ENCODE results near the gene RAB42. TPM values are rescaled to one million over a fixed set of nuclear protein-coding genes. Genes with fewer than 3 reads are reported as not detected.

Gene RAB42
- total RNA-seq, 4 donors from 2014 or later = 1.8 to 6.6 (median 4.6) TPM

DNA sequence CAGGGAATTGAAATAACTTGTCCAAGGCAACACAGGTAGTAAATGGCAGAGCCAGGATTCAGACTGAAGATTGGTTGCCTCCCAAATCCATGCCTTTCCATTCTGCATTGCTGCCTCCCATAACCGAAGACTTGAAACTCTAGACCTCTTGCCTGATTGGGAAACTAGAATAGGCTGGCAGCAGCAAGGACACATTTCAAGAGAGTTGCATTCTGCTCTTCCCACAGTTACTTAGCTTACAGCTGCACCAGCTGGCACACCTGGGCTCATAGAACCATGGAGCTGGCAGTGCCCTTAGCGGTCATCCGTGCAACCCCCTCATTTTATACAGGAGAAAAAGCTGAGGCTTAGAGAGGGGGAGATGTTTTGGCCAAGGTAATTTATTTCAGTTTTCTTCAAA, 31.2 kb upstream of the RAB42 start:
- H3K4me3 ChIP-seq = no peak overlapping the region
- DNase-seq = no peak

DNA sequence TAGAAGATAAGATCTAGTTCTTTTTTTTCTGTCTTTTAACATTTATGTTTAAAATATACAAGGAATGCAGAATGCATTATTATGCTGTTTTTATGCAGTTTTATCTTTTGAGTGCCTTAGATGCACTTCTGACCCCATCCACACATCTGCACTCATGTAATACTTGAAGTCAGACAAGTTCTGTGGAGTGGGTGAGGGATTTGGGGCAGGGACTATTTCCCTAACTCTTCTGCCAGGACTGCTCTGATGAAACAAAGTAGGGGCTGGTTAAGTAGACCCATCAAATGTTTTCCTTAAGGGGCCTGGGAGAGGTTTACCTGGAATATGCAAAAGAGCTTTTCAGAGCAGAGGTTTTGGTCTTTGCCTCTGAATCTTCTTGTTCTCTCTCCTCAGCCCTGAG, 27.8 kb upstream of the RAB42 start:
- no peak for TF ChIP-seq POLR2A (IDR thresholded peaks at IDR 0.05)
- TF ChIP-seq, protein P1, sequence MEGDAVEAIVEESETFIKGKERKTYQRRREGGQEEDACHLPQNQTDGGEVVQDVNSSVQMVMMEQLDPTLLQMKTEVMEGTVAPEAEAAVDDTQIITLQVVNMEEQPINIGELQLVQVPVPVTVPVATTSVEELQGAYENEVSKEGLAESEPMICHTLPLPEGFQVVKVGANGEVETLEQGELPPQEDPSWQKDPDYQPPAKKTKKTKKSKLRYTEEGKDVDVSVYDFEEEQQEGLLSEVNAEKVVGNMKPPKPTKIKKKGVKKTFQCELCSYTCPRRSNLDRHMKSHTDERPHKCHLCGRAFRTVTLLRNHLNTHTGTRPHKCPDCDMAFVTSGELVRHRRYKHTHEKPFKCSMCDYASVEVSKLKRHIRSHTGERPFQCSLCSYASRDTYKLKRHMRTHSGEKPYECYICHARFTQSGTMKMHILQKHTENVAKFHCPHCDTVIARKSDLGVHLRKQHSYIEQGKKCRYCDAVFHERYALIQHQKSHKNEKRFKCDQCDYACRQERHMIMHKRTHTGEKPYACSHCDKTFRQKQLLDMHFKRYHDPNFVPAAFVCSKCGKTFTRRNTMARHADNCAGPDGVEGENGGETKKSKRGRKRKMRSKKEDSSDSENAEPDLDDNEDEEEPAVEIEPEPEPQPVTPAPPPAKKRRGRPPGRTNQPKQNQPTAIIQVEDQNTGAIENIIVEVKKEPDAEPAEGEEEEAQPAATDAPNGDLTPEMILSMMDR (IDR thresholded peaks at IDR 0.05) = no peak
- H3K9me3 ChIP-seq = no peaks in the 10 kb centered on the region
- peaks cover 0 to 97% (median 3%) of the 10 kb centered on the region in 3 donors for H3K36me3 ChIP-seq
- no peaks in the 10 kb centered on the region for H3K4me1 ChIP-seq
- no peak overlapping the region for H3K4me3 ChIP-seq
- no peaks in the 10 kb centered on the region for H3K27me3 ChIP-seq
- no peak for DNase-seq
- no peak overlapping the region for H3K27ac ChIP-seq

More for the DNA sequence above, 31.2 kb upstream of the RAB42 start:
- no peaks in the 10 kb centered on the region for H3K9me3 ChIP-seq
- TF ChIP-seq POLR2A (IDR thresholded peaks at IDR 0.05) = no peak
- TF ChIP-seq, protein P1 (IDR thresholded peaks at IDR 0.05) = no peak
- H3K27ac ChIP-seq = no peak overlapping the region
- no peaks in the 10 kb centered on the region for H3K4me1 ChIP-seq
- H3K36me3 ChIP-seq = peaks cover 0 to 95% (median 3%) of the 10 kb centered on the region in 3 donors
- no peaks in the 10 kb centered on the region for H3K27me3 ChIP-seq

DNA sequence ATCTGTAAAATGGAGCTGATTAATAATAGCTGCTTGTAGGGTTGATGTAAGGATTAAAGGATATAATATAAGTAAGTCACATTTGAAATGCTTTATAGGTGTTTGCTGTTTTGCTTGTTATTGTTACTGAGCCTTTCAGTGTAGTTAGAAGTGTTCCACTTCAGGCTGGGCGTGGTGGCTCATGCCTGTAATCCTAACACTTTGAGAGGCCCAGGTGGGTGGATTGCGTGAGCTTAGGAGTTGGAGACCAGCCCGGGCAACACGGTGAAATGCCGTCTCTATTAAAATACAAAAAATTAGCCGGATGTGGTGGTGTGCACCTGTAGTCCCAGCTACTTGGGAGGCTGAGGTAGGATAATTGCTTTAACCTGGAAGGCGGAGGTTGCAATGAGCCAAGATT, 27.0 kb upstream of the RAB42 start:
- Histone ChIP-seq H3K27ac (no peak overlapping the region), H3K4me3 (no peak overlapping the region), H3K4me1 (no peaks in the 10 kb centered on the region), H3K36me3 (peaks cover 0 to 95% (median 3%) of the 10 kb centered on the region in 3 donors), H3K27me3 (no peaks in the 10 kb centered on the region), H3K9me3 (no peaks in the 10 kb centered on the region)
- DNase-seq = no peak
- TF ChIP-seq POLR2A (IDR thresholded peaks at IDR 0.05) = no peak
- TF ChIP-seq, protein P1 (IDR thresholded peaks at IDR 0.05) = no peak

DNA sequence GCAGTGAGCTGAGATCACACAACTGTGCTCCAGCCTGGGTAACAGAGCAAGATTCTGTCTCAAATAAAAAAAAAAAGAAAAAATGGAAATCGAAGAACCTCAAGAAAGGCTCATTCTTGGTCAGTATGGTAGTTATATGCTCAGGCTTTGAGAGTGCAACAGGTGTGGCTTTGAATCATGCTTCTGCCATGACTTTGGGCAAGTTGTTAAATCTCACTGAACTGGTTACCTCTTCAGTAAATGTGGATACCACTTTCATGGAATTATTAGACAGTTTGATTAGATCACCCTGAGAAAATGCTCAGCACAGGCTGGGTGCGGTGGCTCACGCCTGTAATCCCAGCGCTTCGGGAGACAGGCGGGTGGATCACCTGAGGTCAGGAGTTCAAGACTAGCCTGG, 26.3 kb upstream of the RAB42 start:
- TF ChIP-seq POLR2A (IDR thresholded peaks at IDR 0.05) = no peak
- TF ChIP-seq, protein P1 (IDR thresholded peaks at IDR 0.05) = no peak

DNA sequence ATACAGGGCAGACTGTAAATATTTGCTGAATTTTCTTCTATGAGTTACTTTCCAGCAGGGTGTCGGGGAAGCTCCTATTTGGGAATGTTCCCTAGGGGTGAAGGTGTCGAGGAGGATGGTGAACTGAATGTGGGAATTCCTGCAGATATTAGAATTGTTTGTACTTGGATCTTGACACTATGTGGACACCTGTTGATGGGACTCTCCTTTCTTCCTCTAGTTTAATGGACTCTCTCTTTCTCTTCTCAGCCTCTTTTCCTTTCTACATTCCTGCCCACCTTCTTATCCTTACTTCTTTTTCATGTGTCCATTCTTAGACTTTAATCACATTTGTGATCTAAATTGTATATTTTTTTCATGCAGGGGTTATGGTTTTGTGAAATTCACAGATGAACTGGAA, 25.1 kb upstream of the RAB42 start:
- H3K36me3 ChIP-seq = peaks cover 0 to 95% (median 3%) of the 10 kb centered on the region in 3 donors
- no peak overlapping the region for H3K4me3 ChIP-seq

More for the DNA sequence above, 26.3 kb upstream of the RAB42 start:
- H3K27me3 ChIP-seq = no peaks in the 10 kb centered on the region
- peaks cover 0 to 95% (median 3%) of the 10 kb centered on the region in 3 donors for H3K36me3 ChIP-seq
- no peak overlapping the region for H3K27ac ChIP-seq
- H3K4me3 ChIP-seq = no peak overlapping the region
- H3K4me1 ChIP-seq = no peaks in the 10 kb centered on the region
- H3K9me3 ChIP-seq = no peaks in the 10 kb centered on the region
- DNase-seq = no peak

More for the DNA sequence above, 25.1 kb upstream of the RAB42 start:
- no peak for TF ChIP-seq POLR2A (IDR thresholded peaks at IDR 0.05)
- TF ChIP-seq, protein P1 (IDR thresholded peaks at IDR 0.05) = no peak
- no peak for DNase-seq
- no peaks in the 10 kb centered on the region for H3K27me3 ChIP-seq
- no peaks in the 10 kb centered on the region for H3K9me3 ChIP-seq
- H3K27ac ChIP-seq = no peak overlapping the region
- H3K4me1 ChIP-seq = no peaks in the 10 kb centered on the region
